Vagina (tissue), 2 donors: ENCODE results near the gene PTPRM. TPM values are rescaled to one million over a fixed set of nuclear protein-coding genes. Genes with fewer than 3 reads are reported as not detected.

ENCODE experiments used
- DNase-seq, 2 donors: peaks; one replicate each; pipeline ENCODE4 v3.0.0-alpha.2; 2017; ENCODE audit errors: extremely low spot score in 2 of 2
- H3K27ac ChIP-seq: fragments of 200-600 bp; sonication (generic); one replicate; pipeline ENCODE4 v1.5.1; 2019
- H3K27me3 ChIP-seq: fragments of 200-600 bp; sonication (generic); one replicate; pipeline ENCODE4 v1.5.1; 2019
- H3K36me3 ChIP-seq, 2 donors: fragments of 200-600 bp; sonication (generic); one replicate each; pipeline ENCODE4 v1.5.1; 2017 to 2019
- H3K4me1 ChIP-seq: fragments of 200-600 bp; sonication (generic); one replicate; pipeline ENCODE4 v1.5.1; 2019
- H3K4me3 ChIP-seq, 2 donors: fragments of 200-600 bp; sonication (generic); 1 replicate in 1 of 2; 2 replicates in 1 of 2; pipeline ENCODE4 v1.5.1; 2016 to 2019
- H3K9me3 ChIP-seq: fragments of 200-600 bp; sonication (generic); one replicate; pipeline ENCODE4 v1.5.1; 2019
- POLR2A ChIP-seq, 2 donors: fragments of 450-650 bp; IDR thresholded peaks; one replicate each; pipeline ENCODE4 v1.6.1; 2017; ENCODE audit warnings: antibody characterized with exemption in 2 of 2, mild to moderate bottlenecking in 2 of 2, moderate library complexity in 2 of 2
- POLR2AphosphoS5 ChIP-seq, 2 donors: sonication (generic); formaldehyde crosslinking; IDR thresholded peaks; one replicate each; pipeline ENCODE4 v1.9.0; 2017; ENCODE audit warnings: antibody characterized with exemption in 2 of 2, mild to moderate bottlenecking in 2 of 2, low read depth in 1 of 2; ENCODE audit not compliant: insufficient read depth in 1 of 2
- intact Hi-C: fragments of 100-400 bp; cut with DNase I; formaldehyde crosslinking; loops from one replicate; pipeline ENCODE4 v1.15.1; 2023
- total RNA-seq: library from RNA; depleted of rRNA; stranded (reverse); fragments of >200 nt; gene quantifications from one replicate; pipeline ENCODE4 v1.2.3, GENCODE V29; 2016
- TF ChIP-seq, protein P1 (sequence below), 3 experiments: fragments of 450-650 bp in 2 of 3; fragments of 200-600 bp in 1 of 3; sonication (generic) in 1 of 3; IDR thresholded peaks; one replicate each; pipeline ENCODE4 v1.5.1; 2017 to 2019; ENCODE audit warnings: antibody characterized with exemption in 3 of 3, mild to moderate bottlenecking in 2 of 3, moderate library complexity in 2 of 3

The PTPRM gene
- total RNA-seq, 1 donor from 2014 or later: 60.2 TPM

- Histone ChIP-seq H3K27me3 (no peaks in the 10 kb centered on the region), H3K27ac (no peak overlapping the region), H3K9me3 (no peaks in the 10 kb centered on the region), H3K4me1 (no peaks in the 10 kb centered on the region), H3K36me3 (no peaks in the 10 kb centered on the region), H3K4me3 (no peak overlapping the region)
- intact Hi-C loops: no loop called here
- no peak for DNase-seq
- no peak for TF ChIP-seq POLR2AphosphoS5 (IDR thresholded peaks at IDR 0.05; ENCODE audit: insufficient read depth in 1 of 2, low read depth in 1 of 2)
- TF ChIP-seq, protein P1, sequence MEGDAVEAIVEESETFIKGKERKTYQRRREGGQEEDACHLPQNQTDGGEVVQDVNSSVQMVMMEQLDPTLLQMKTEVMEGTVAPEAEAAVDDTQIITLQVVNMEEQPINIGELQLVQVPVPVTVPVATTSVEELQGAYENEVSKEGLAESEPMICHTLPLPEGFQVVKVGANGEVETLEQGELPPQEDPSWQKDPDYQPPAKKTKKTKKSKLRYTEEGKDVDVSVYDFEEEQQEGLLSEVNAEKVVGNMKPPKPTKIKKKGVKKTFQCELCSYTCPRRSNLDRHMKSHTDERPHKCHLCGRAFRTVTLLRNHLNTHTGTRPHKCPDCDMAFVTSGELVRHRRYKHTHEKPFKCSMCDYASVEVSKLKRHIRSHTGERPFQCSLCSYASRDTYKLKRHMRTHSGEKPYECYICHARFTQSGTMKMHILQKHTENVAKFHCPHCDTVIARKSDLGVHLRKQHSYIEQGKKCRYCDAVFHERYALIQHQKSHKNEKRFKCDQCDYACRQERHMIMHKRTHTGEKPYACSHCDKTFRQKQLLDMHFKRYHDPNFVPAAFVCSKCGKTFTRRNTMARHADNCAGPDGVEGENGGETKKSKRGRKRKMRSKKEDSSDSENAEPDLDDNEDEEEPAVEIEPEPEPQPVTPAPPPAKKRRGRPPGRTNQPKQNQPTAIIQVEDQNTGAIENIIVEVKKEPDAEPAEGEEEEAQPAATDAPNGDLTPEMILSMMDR (IDR thresholded peaks at IDR 0.05): no peak
- no peak for TF ChIP-seq POLR2A (IDR thresholded peaks at IDR 0.05)
These were observed 420.3 kb downstream of the PTPRM start for GRCh38 chr18:7987284-7987976.

DNA sequence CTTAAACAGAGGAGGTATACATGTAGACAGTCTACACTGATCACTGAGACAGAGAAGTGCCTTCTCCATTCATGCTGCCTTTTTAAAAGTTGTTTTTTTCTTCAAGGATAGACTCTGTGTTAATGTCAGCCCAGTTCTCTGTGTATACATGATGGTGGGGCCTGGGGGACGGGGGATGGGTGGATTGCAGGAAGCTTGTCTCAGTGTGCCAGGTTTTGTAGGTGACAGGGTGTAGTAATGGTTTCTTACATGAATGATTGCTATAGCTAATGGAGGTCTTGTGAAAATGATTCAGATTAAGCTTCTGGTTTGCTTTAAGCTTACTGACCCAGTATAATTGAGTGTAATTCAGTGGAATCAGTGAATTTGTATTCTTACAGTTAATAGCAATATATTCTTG, 423.6 kb downstream of the PTPRM start:
- H3K27me3 ChIP-seq: no peaks in the 10 kb centered on the region
- intact Hi-C loops: no loop called here
- H3K9me3 ChIP-seq: no peaks in the 10 kb centered on the region
- H3K27ac ChIP-seq: no peak overlapping the region
- TF ChIP-seq, protein P1 (IDR thresholded peaks at IDR 0.05): no peak
- no peak for TF ChIP-seq POLR2A (IDR thresholded peaks at IDR 0.05)
- no peak for TF ChIP-seq POLR2AphosphoS5 (IDR thresholded peaks at IDR 0.05; ENCODE audit: insufficient read depth in 1 of 2, low read depth in 1 of 2)
- no peak for DNase-seq
- H3K4me3 ChIP-seq: no peak overlapping the region
- H3K36me3 ChIP-seq: no peaks in the 10 kb centered on the region
- no peaks in the 10 kb centered on the region for H3K4me1 ChIP-seq

DNA sequence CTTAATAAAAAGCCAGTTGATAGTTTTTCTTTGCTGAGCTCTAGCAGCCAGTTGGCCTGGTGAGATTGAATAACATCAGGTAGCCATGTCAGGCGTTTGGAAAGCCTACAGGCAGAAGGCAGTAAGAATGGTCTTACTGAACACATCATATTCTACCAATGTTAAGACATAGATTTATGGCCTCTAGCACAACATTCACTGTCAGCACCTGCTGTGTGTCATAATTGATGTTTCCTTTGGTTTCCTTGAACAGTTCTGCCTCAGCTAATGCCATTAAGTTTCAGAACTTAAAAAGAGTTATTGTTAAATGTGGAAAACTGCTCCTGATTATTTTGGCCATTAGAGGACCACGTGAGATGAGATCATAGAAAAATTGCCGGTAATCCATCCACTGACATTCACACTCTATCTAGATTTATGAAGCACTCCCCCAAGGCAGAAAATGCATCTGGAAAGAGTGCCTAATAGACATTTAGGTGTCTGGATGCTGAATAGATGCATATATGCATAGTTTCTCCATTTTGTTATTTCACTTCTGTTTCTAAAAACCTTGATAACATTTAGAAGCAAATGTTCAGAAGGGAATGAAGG, 434.7 kb downstream of the PTPRM start:
- TF ChIP-seq POLR2AphosphoS5 (IDR thresholded peaks at IDR 0.05; ENCODE audit: insufficient read depth in 1 of 2, low read depth in 1 of 2): no peak
- no peak for TF ChIP-seq POLR2A (IDR thresholded peaks at IDR 0.05)
- TF ChIP-seq, protein P1 (IDR thresholded peaks at IDR 0.05): no peak
- H3K9me3 ChIP-seq: no peaks in the 10 kb centered on the region
- H3K4me1 ChIP-seq: no peaks in the 10 kb centered on the region
- H3K36me3 ChIP-seq: no peaks in the 10 kb centered on the region
- intact Hi-C loops: no loop called here
- no peak for DNase-seq
- H3K4me3 ChIP-seq: no peak overlapping the region
- no peak overlapping the region for H3K27ac ChIP-seq
- no peaks in the 10 kb centered on the region for H3K27me3 ChIP-seq

GRCh38 chr18:8003878-8004675, 437.0 kb downstream of the PTPRM start:
- DNase-seq: no peak

More at GRCh38 chr18:8003878-8004675, 437.0 kb downstream of the PTPRM start:
- Histone ChIP-seq H3K36me3 (no peaks in the 10 kb centered on the region), H3K4me3 (no peak overlapping the region), H3K27ac (no peak overlapping the region), H3K9me3 (no peaks in the 10 kb centered on the region), H3K27me3 (no peaks in the 10 kb centered on the region), H3K4me1 (no peaks in the 10 kb centered on the region)
- TF ChIP-seq, protein P1 (IDR thresholded peaks at IDR 0.05): no peak
- TF ChIP-seq POLR2A (IDR thresholded peaks at IDR 0.05) (no peak), POLR2AphosphoS5 (IDR thresholded peaks at IDR 0.05; ENCODE audit: insufficient read depth in 1 of 2, low read depth in 1 of 2) (no peak)
- intact Hi-C loops: no loop called here
